Natural killer cell treated with Interleukin-12 subunit alpha and Interleukin-12 subunit beta and Interleukin-15 and Interleukin-18, amount 100 ng/mL, for 72 hours (primary cell): ENCODE results near the gene ISYNA1. TPM values are rescaled to one million over a fixed set of nuclear protein-coding genes. Genes with fewer than 3 reads are reported as not detected.

Experiments used
- ATAC-seq, 2 donors: fragments of 150-1000 bp; cut with Tn5 transposase in 1 of 2; sonication (Bioruptor Pico), chemical (Tn5 transposase) in 1 of 2; 2 replicates each; pipeline ENCODE4 v1.10.0; 2021
- DNase-seq: peaks from one replicate; pipeline ENCODE4 v3.0.0; 2022; ENCODE audit warnings: low spot score
- H3K27ac Mint-ChIP-seq, 2 donors: 1 replicate in 1 of 2; 2 replicates in 1 of 2; pipeline ENCODE4 v1.8.0; 2022; ENCODE audit warnings: mixed read lengths in 2 of 2, mild to moderate bottlenecking in 1 of 2, moderate library complexity in 1 of 2
- H3K27me3 Mint-ChIP-seq, 2 donors: 1 replicate in 1 of 2; 2 replicates in 1 of 2; pipeline ENCODE4 v1.8.0; 2022; ENCODE audit warnings: mixed read lengths in 2 of 2
- H3K36me3 Mint-ChIP-seq: one replicate; pipeline ENCODE4 v1.8.0; 2022; ENCODE audit warnings: mixed read lengths
- H3K4me1 Mint-ChIP-seq, 2 donors: 1 replicate in 1 of 2; 2 replicates in 1 of 2; pipeline ENCODE4 v1.8.0; 2022; ENCODE audit warnings: low read depth in 2 of 2, mixed read lengths in 2 of 2, mild to moderate bottlenecking in 1 of 2
- H3K4me3 Mint-ChIP-seq: one replicate; pipeline ENCODE4 v1.8.0; 2022; ENCODE audit warnings: mixed read lengths
- H3K9me3 Mint-ChIP-seq: 2 replicates; pipeline ENCODE4 v1.8.0; 2022; ENCODE audit warnings: mixed read lengths
- total RNA-seq, 2 donors: library from RNA; stranded (reverse); gene quantifications; one replicate each; pipeline ENCODE4 v1.2.3, GENCODE V29; 2022

Gene ISYNA1
- total RNA-seq, 2 donors from 2014 or later, result 19.0 to 25.6 TPM

- H3K36me3 Mint-ChIP-seq, result peaks cover 19% of the 10 kb centered on the region
- DNase-seq, result peak; percentile 75
- H3K4me3 Mint-ChIP-seq, result peak overlapping the region; percentile 82
- H3K4me1 Mint-ChIP-seq, result peaks cover 60 to 70% of the 10 kb centered on the region in 2 donors
- no peaks in the 10 kb centered on the region for H3K9me3 Mint-ChIP-seq
- no peaks in the 10 kb centered on the region for H3K27me3 Mint-ChIP-seq
- peak; percentile 67 to 72 for ATAC-seq
- H3K27ac Mint-ChIP-seq, result peak overlapping the region; percentile 98 to 99
Observed at GRCh38 chr19:18475004-18475453, 37.1 kb upstream of the ISYNA1 start.

GRCh38 chr19:18474366-18474887 lies 36.5 kb upstream of the ISYNA1 start:
- no peaks in the 10 kb centered on the region for H3K27me3 Mint-ChIP-seq
- H3K4me3 Mint-ChIP-seq, result peak overlapping the region; percentile 82
- peaks cover 19% of the 10 kb centered on the region for H3K36me3 Mint-ChIP-seq
- peak overlapping the region; percentile 98 to 99 for H3K27ac Mint-ChIP-seq
- peaks cover 54 to 70% of the 10 kb centered on the region in 2 donors for H3K4me1 Mint-ChIP-seq
- no peak for DNase-seq
- H3K9me3 Mint-ChIP-seq, result no peaks in the 10 kb centered on the region
- no peak for ATAC-seq

- Mint-ChIP-seq H3K27ac (peak overlapping the region; percentile 98 to 99), H3K9me3 (no peaks in the 10 kb centered on the region), H3K27me3 (no peaks in the 10 kb centered on the region), H3K4me1 (peaks cover 50 to 66% of the 10 kb centered on the region in 2 donors), H3K4me3 (no peak overlapping the region), H3K36me3 (peaks cover 19% of the 10 kb centered on the region)
- ATAC-seq, result no peak
- no peak for DNase-seq
Observed at GRCh38 chr19:18473706-18474087, 35.8 kb upstream of the ISYNA1 start.

GRCh38 chr19:18473003-18473705 lies 35.2 kb upstream of the ISYNA1 start:
- Mint-ChIP-seq H3K9me3 (no peaks in the 10 kb centered on the region), H3K27ac (peak overlapping the region; percentile 98 to 99), H3K4me3 (peak overlapping the region; percentile 9), H3K27me3 (no peaks in the 10 kb centered on the region), H3K36me3 (peaks cover 19% of the 10 kb centered on the region), H3K4me1 (peaks cover 53 to 66% of the 10 kb centered on the region in 2 donors)
- ATAC-seq (no peak), DNase-seq (no peak)

- peak overlapping the region; percentile 79 to 98 for H3K27ac Mint-ChIP-seq
- ATAC-seq, result no peak
- no peaks in the 10 kb centered on the region for H3K27me3 Mint-ChIP-seq
Observed at GRCh38 chr19:18470787-18471186, 32.9 kb upstream of the ISYNA1 start.

GRCh38 chr19:18469069-18469846 lies 31.3 kb upstream of the ISYNA1 start:
- DNase-seq, result no peak

More at GRCh38 chr19:18470787-18471186, 32.9 kb upstream of the ISYNA1 start:
- Mint-ChIP-seq H3K9me3 (no peaks in the 10 kb centered on the region), H3K4me1 (peaks cover 40 to 57% of the 10 kb centered on the region in 2 donors), H3K36me3 (peaks cover 8% of the 10 kb centered on the region), H3K4me3 (no peak overlapping the region)
- DNase-seq, result no peak

GRCh38 chr19:18468517-18468916 lies 30.6 kb upstream of the ISYNA1 start:
- Mint-ChIP-seq H3K4me1 (peaks cover 22 to 42% of the 10 kb centered on the region in 2 donors), H3K27ac (peak overlapping the region; percentile 40 to 70)

More at GRCh38 chr19:18469069-18469846, 31.3 kb upstream of the ISYNA1 start:
- Mint-ChIP-seq H3K36me3 (no peaks in the 10 kb centered on the region), H3K27me3 (no peaks in the 10 kb centered on the region), H3K9me3 (no peaks in the 10 kb centered on the region), H3K4me3 (no peak overlapping the region), H3K4me1 (peaks cover 25 to 48% of the 10 kb centered on the region in 2 donors), H3K27ac (peak overlapping the region; percentile 10 to 79)
- peak; percentile 54 to 59 for ATAC-seq

GRCh38 chr19:18467978-18468377 lies 30.0 kb upstream of the ISYNA1 start:
- H3K27ac Mint-ChIP-seq, result peak overlapping the region; percentile 40 to 70
- H3K4me3 Mint-ChIP-seq, result no peak overlapping the region
- H3K4me1 Mint-ChIP-seq, result peaks cover 20 to 39% of the 10 kb centered on the region in 2 donors
- no peaks in the 10 kb centered on the region for H3K9me3 Mint-ChIP-seq
- no peaks in the 10 kb centered on the region for H3K36me3 Mint-ChIP-seq
- DNase-seq, result no peak
- H3K27me3 Mint-ChIP-seq, result no peaks in the 10 kb centered on the region
- ATAC-seq, result no peak

More at GRCh38 chr19:18468517-18468916, 30.6 kb upstream of the ISYNA1 start:
- Mint-ChIP-seq H3K36me3 (no peaks in the 10 kb centered on the region), H3K9me3 (no peaks in the 10 kb centered on the region), H3K4me3 (no peak overlapping the region), H3K27me3 (no peaks in the 10 kb centered on the region)
- ATAC-seq (no peak), DNase-seq (no peak)

- peaks cover 15 to 42% of the 10 kb centered on the region in 2 donors for H3K4me1 Mint-ChIP-seq
- no peaks in the 10 kb centered on the region for H3K36me3 Mint-ChIP-seq
- ATAC-seq (no peak), DNase-seq (no peak)
- no peak overlapping the region for H3K4me3 Mint-ChIP-seq
- H3K27ac Mint-ChIP-seq, result no peak overlapping the region
- H3K27me3 Mint-ChIP-seq, result no peaks in the 10 kb centered on the region
- H3K9me3 Mint-ChIP-seq, result no peaks in the 10 kb centered on the region
Observed at GRCh38 chr19:18466354-18466753, 28.4 kb upstream of the ISYNA1 start.

- H3K9me3 Mint-ChIP-seq, result no peaks in the 10 kb centered on the region
- ATAC-seq, result no peak
- H3K27ac Mint-ChIP-seq, result no peak overlapping the region
- no peaks in the 10 kb centered on the region for H3K27me3 Mint-ChIP-seq
- H3K4me1 Mint-ChIP-seq, result peaks cover 15 to 42% of the 10 kb centered on the region in 2 donors
- DNase-seq, result no peak
- no peak overlapping the region for H3K4me3 Mint-ChIP-seq
- H3K36me3 Mint-ChIP-seq, result no peaks in the 10 kb centered on the region
Observed at GRCh38 chr19:18465964-18466339, 28.0 kb upstream of the ISYNA1 start.

GRCh38 chr19:18465214-18465963 lies 27.5 kb upstream of the ISYNA1 start:
- DNase-seq, result no peak
- no peak for ATAC-seq
- peaks cover 15 to 41% of the 10 kb centered on the region in 2 donors for H3K4me1 Mint-ChIP-seq
- no peaks in the 10 kb centered on the region for H3K36me3 Mint-ChIP-seq
- H3K27ac Mint-ChIP-seq, result no peak overlapping the region
- no peak overlapping the region for H3K4me3 Mint-ChIP-seq
- H3K9me3 Mint-ChIP-seq, result no peaks in the 10 kb centered on the region
- no peaks in the 10 kb centered on the region for H3K27me3 Mint-ChIP-seq

GRCh38 chr19:18464646-18465045 lies 26.7 kb upstream of the ISYNA1 start:
- ATAC-seq, result no peak
- Mint-ChIP-seq H3K4me3 (no peak overlapping the region), H3K27ac (no peak overlapping the region), H3K27me3 (no peaks in the 10 kb centered on the region), H3K9me3 (no peaks in the 10 kb centered on the region), H3K36me3 (no peaks in the 10 kb centered on the region), H3K4me1 (peaks cover 15 to 35% of the 10 kb centered on the region in 2 donors)
- DNase-seq, result no peak

- Mint-ChIP-seq H3K4me3 (no peak overlapping the region), H3K9me3 (no peaks in the 10 kb centered on the region), H3K36me3 (no peaks in the 10 kb centered on the region), H3K27me3 (no peaks in the 10 kb centered on the region), H3K27ac (no peak overlapping the region), H3K4me1 (peaks cover under 1 to 15% of the 10 kb centered on the region in 2 donors)
- DNase-seq (no peak), ATAC-seq (no peak)
Observed at GRCh38 chr19:18461471-18461870, 23.5 kb upstream of the ISYNA1 start.
